Activated naive CD8-positive, alpha-beta T cell treated with anti-CD3 and anti-CD28 coated beads, Interleukin-2, amount 50 U/mL, for 24 hours (primary cell): ENCODE data around the gene SGCD.
A peak's percentile ranks its signal among the peaks of the same experiment; 100 is the strongest.

Experiments
- ATAC-seq: fragments of 150-1000 bp; cut with Tn5 transposase; one replicate; pipeline ENCODE4 v1.10.0; 2021
- DNase-seq: peaks from one replicate; pipeline ENCODE4 v3.0.0; 2021
- H3K27ac Mint-ChIP-seq: one replicate; pipeline ENCODE4 v1.8.0; 2021; ENCODE audit warnings: mild to moderate bottlenecking, mixed read lengths
- H3K27me3 Mint-ChIP-seq: one replicate; pipeline ENCODE4 v1.8.0; 2021; ENCODE audit warnings: mixed read lengths
- H3K36me3 Mint-ChIP-seq: one replicate; pipeline ENCODE4 v1.8.0; 2021; ENCODE audit warnings: low read depth, mixed read lengths
- H3K4me1 Mint-ChIP-seq: one replicate; pipeline ENCODE4 v1.8.0; 2021; ENCODE audit warnings: mixed read lengths
- H3K4me3 Mint-ChIP-seq: one replicate; pipeline ENCODE4 v1.8.0; 2021; ENCODE audit warnings: mild to moderate bottlenecking, moderate library complexity, mixed read lengths
- H3K9me3 Mint-ChIP-seq: one replicate; pipeline ENCODE4 v1.8.0; 2021; ENCODE audit warnings: mixed read lengths

Gene SGCD

GRCh38 chr5:156707750-156708149 is 380.8 kb downstream of the SGCD start:
- no peaks in the 10 kb centered on the region for H3K36me3 Mint-ChIP-seq
- DNase-seq: no peak
- no peak overlapping the region for H3K27ac Mint-ChIP-seq
- no peaks in the 10 kb centered on the region for H3K4me1 Mint-ChIP-seq
- no peaks in the 10 kb centered on the region for H3K9me3 Mint-ChIP-seq
- H3K27me3 Mint-ChIP-seq: peaks cover 9% of the 10 kb centered on the region
- no peak overlapping the region for H3K4me3 Mint-ChIP-seq
- no peak for ATAC-seq

DNA sequence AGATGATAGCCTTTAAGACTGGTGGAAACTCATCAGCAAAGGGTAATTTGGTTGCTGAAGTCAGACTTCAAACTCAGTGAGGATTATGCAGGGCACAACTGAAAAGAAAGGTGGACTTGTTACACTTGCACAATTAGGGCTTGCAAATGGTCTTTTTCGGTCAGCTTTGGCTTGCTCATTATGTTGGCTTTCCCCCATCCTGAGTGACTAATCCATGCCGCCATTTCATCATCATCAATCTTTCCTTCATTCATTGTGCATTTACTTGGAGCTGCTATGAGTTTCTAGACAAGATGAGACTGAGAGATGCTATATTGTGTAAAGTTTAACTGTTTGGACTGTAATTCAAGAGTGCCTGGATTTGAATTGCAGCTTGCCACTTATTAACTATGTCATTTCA is 388.3 kb downstream of the SGCD start:
- H3K27ac Mint-ChIP-seq: no peak overlapping the region
- no peaks in the 10 kb centered on the region for H3K36me3 Mint-ChIP-seq
- no peaks in the 10 kb centered on the region for H3K4me1 Mint-ChIP-seq
- no peaks in the 10 kb centered on the region for H3K9me3 Mint-ChIP-seq
- no peak overlapping the region for H3K4me3 Mint-ChIP-seq
- DNase-seq (no peak), ATAC-seq (no peak)
- peaks cover 4% of the 10 kb centered on the region for H3K27me3 Mint-ChIP-seq

GRCh38 chr5:156716591-156717380 is 389.8 kb downstream of the SGCD start:
- H3K4me1 Mint-ChIP-seq: no peaks in the 10 kb centered on the region
- no peak overlapping the region for H3K4me3 Mint-ChIP-seq
- no peaks in the 10 kb centered on the region for H3K9me3 Mint-ChIP-seq
- DNase-seq (no peak), ATAC-seq (no peak)
- H3K36me3 Mint-ChIP-seq: no peaks in the 10 kb centered on the region
- peaks cover 3% of the 10 kb centered on the region for H3K27me3 Mint-ChIP-seq
- H3K27ac Mint-ChIP-seq: no peak overlapping the region

- Mint-ChIP-seq H3K4me3 (no peak overlapping the region), H3K36me3 (no peaks in the 10 kb centered on the region), H3K4me1 (no peaks in the 10 kb centered on the region), H3K27me3 (peaks cover 2% of the 10 kb centered on the region), H3K27ac (no peak overlapping the region), H3K9me3 (no peaks in the 10 kb centered on the region)
- no peak for DNase-seq
- ATAC-seq: no peak
Measured at GRCh38 chr5:156718985-156719384, 392.0 kb downstream of the SGCD start.

GRCh38 chr5:156722358-156722757 is 395.4 kb downstream of the SGCD start:
- peaks cover 8% of the 10 kb centered on the region for H3K27me3 Mint-ChIP-seq
- no peaks in the 10 kb centered on the region for H3K9me3 Mint-ChIP-seq
- ATAC-seq: no peak
- no peak overlapping the region for H3K4me3 Mint-ChIP-seq
- no peaks in the 10 kb centered on the region for H3K4me1 Mint-ChIP-seq
- no peaks in the 10 kb centered on the region for H3K36me3 Mint-ChIP-seq
- H3K27ac Mint-ChIP-seq: no peak overlapping the region
- no peak for DNase-seq

GRCh38 chr5:156735477-156735876 is 408.5 kb downstream of the SGCD start:
- H3K4me3 Mint-ChIP-seq: no peak overlapping the region
- no peak for DNase-seq
- ATAC-seq: no peak
- no peak overlapping the region for H3K27ac Mint-ChIP-seq
- H3K36me3 Mint-ChIP-seq: no peaks in the 10 kb centered on the region
- peaks cover 7% of the 10 kb centered on the region for H3K27me3 Mint-ChIP-seq
- H3K4me1 Mint-ChIP-seq: peaks cover under 1% of the 10 kb centered on the region
- no peaks in the 10 kb centered on the region for H3K9me3 Mint-ChIP-seq

- Mint-ChIP-seq H3K27ac (no peak overlapping the region), H3K36me3 (no peaks in the 10 kb centered on the region), H3K4me3 (no peak overlapping the region)
Measured at GRCh38 chr5:156741516-156741915, 414.6 kb downstream of the SGCD start.

GRCh38 chr5:156753846-156754245 is 426.9 kb downstream of the SGCD start:
- DNase-seq (no peak), ATAC-seq (peak; percentile 65)
- Mint-ChIP-seq H3K27ac (peak overlapping the region; percentile 67), H3K9me3 (no peaks in the 10 kb centered on the region), H3K27me3 (no peaks in the 10 kb centered on the region), H3K4me1 (peaks cover 15% of the 10 kb centered on the region), H3K4me3 (no peak overlapping the region), H3K36me3 (no peaks in the 10 kb centered on the region)

More at GRCh38 chr5:156741516-156741915, 414.6 kb downstream of the SGCD start:
- H3K27me3 Mint-ChIP-seq: peaks cover 15% of the 10 kb centered on the region
- peaks cover 5% of the 10 kb centered on the region for H3K4me1 Mint-ChIP-seq
- DNase-seq (no peak), ATAC-seq (no peak)
- no peaks in the 10 kb centered on the region for H3K9me3 Mint-ChIP-seq

DNA sequence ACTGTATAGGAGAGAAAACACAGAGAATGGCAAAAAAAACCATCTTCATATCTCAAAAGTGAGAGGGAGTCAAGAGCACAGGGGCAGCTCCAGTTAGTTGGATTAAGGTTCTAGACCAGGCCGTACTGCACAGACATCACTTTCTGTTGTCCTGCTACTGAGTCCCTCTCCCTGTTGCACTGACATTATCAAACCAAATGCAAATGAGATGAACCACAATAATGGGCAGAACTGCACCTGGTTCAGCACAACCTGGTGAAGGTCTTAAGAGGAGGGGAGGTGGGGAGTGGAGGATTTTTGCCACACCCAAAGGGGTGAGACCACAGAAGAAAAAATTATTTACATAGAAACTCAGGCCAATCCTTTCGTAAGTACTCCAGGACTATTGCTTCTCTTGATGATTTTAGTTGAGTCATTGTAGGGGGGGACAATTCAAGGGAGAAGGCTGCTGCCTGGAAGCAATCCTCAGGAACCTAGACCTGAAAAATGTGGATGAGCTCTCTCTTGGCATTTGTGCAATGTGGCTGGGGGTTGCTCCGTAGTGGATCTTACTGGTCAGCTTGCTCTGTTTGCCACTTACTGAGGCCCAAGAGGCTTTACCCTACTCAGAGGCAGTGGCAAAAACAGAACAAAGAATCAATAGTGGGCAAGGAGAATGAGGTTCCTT is 428.6 kb downstream of the SGCD start:
- H3K27ac Mint-ChIP-seq: no peak overlapping the region
- no peaks in the 10 kb centered on the region for H3K36me3 Mint-ChIP-seq

DNA sequence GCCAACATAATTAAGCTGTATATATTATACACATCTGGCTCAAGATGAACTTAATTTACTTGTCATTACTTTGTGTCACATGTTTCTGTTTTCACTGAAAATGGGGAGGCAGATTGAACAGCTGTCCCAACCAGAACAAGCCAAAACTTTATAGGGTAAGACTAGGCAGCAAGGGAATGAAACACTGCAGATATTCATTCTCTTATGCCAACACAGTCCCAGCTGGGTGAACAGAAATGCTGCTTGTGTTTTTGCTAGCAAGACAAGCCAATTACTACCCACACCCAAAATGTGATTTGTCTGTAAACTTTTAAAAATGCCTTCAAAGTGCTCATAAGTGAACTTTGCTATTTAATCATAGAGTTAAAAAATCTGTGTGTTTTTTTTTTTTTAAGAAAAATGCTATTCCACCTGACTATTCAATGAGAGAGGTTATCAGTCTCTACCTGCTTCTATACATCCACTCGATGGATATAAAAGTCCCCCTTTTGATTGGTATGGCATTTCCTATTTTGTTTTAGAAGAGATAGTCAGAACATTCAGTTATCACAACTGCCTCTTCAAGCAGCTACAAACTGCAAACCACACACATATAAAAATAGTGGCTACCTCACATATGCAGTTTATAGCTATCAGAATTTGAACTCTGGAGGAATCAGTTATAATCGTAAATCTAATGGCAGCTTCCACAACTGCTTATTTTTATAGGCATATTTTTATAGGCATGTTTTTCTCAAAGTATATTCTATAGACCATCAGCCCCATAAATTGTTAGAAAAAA is 431.2 kb downstream of the SGCD start:
- Mint-ChIP-seq H3K4me1 (peaks cover 16% of the 10 kb centered on the region), H3K36me3 (no peaks in the 10 kb centered on the region), H3K27ac (no peak overlapping the region), H3K4me3 (no peak overlapping the region), H3K27me3 (no peaks in the 10 kb centered on the region), H3K9me3 (no peaks in the 10 kb centered on the region)
- no peak for DNase-seq
- ATAC-seq: no peak

More for the DNA sequence above, 428.6 kb downstream of the SGCD start:
- Mint-ChIP-seq H3K4me1 (peaks cover 17% of the 10 kb centered on the region), H3K9me3 (no peaks in the 10 kb centered on the region), H3K4me3 (no peak overlapping the region), H3K27me3 (no peaks in the 10 kb centered on the region)
- ATAC-seq (no peak), DNase-seq (no peak)

DNA sequence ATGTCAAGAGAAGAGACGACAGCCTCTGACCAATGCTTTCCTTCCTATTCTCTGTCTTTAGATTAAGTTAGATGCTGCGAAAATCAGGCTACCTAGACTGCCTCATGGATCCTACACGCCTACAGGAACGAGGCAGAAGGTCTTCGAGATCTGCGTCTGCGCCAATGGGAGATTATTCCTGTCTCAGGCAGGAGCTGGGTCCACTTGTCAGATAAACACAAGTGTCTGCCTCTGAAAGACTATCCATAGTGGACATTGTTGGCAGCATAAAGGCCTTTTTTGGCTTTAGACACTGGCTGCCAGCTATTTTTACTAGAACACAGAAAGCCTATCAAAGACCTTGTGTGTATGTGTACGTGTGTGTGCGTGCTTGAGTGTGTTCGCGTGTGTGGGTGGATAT is 432.2 kb downstream of the SGCD start:
- DNase-seq: no peak
- Mint-ChIP-seq H3K4me3 (no peak overlapping the region), H3K9me3 (no peaks in the 10 kb centered on the region), H3K27me3 (no peaks in the 10 kb centered on the region), H3K27ac (no peak overlapping the region), H3K36me3 (no peaks in the 10 kb centered on the region), H3K4me1 (peaks cover 7% of the 10 kb centered on the region)
- no peak for ATAC-seq

GRCh38 chr5:156762771-156763170 is 435.8 kb downstream of the SGCD start:
- Mint-ChIP-seq H3K27ac (no peak overlapping the region), H3K4me3 (no peak overlapping the region), H3K9me3 (no peaks in the 10 kb centered on the region), H3K36me3 (no peaks in the 10 kb centered on the region), H3K4me1 (peaks cover 4% of the 10 kb centered on the region), H3K27me3 (no peaks in the 10 kb centered on the region)
- DNase-seq (no peak), ATAC-seq (no peak)

DNA sequence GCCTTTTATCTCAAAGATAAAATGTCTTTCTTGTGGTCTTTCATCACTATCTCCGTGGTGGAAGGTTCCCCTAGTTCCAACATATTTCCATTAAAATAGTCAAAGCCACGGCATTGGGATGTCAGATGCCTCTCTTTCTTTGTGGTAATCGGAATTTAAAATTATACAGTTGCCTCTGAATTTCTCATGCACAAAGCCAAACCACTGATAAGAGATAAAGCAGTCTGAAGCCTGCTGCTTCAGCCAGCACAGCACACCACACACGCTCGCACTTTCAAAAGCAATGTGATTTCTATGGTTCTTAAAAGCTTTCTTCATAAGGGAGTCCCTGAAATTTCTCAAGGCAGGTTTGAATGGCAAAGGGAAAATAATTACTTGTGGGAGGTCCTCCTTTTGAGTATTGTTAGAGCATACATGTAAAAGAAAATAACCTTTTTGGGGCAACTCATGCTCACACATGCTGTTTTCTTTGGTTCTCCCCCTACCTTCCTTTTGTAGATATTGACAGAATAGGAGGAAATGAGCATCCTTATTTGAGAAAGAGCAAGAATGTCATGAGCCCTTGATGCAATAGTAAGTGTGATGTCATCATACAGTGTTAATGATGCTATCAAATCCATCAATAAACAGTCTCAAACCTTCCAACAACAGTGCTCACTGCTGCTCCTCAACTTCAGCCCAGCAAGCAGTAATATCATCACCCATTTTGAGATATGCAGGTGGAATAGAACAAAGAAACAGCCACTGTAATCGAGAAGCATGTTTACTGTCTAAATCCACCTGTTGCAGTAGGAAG is 437.4 kb downstream of the SGCD start:
- Mint-ChIP-seq H3K4me1 (no peaks in the 10 kb centered on the region), H3K27me3 (no peaks in the 10 kb centered on the region), H3K27ac (no peak overlapping the region), H3K4me3 (no peak overlapping the region), H3K9me3 (no peaks in the 10 kb centered on the region), H3K36me3 (no peaks in the 10 kb centered on the region)
- DNase-seq (no peak), ATAC-seq (no peak)

GRCh38 chr5:156774273-156774672 is 447.3 kb downstream of the SGCD start:
- no peak for ATAC-seq
- Mint-ChIP-seq H3K4me1 (no peaks in the 10 kb centered on the region), H3K36me3 (no peaks in the 10 kb centered on the region)

More at GRCh38 chr5:156774273-156774672, 447.3 kb downstream of the SGCD start:
- H3K9me3 Mint-ChIP-seq: no peaks in the 10 kb centered on the region
- H3K4me3 Mint-ChIP-seq: no peak overlapping the region
- DNase-seq: no peak
- no peak overlapping the region for H3K27ac Mint-ChIP-seq
- H3K27me3 Mint-ChIP-seq: peaks cover 2% of the 10 kb centered on the region
